22Rv1 (cell line): ENCODE measurements around the gene ALKAL2.

Source experiments
- CTCF ChIP-seq: fragments of 450-650 bp; IDR thresholded peaks from 2 replicates; pipeline ENCODE4 v1.5.1; 2017; ENCODE audit warnings: mild to moderate bottlenecking
- ZFX ChIP-seq: fragments of 450-650 bp; IDR thresholded peaks from 2 replicates; pipeline ENCODE4 v1.6.1; 2017; ENCODE audit warnings: antibody characterized with exemption, borderline replicate concordance

GRCh38 chr2:289362-290089 lies 1.6 kb upstream of the ALKAL2 start:
- TF ChIP-seq CTCF (no peak), ZFX (no peak)
